Activated CD4-positive, alpha-beta T cell treated with anti-CD3 and anti-CD28 coated beads for 48 hours (primary cell): Measurements from ENCODE around the gene OR52E1.

Source experiments
- DNase-seq: peaks from one replicate; pipeline ENCODE4 v3.0.0-alpha.2; 2020

The OR52E1 gene

DNA sequence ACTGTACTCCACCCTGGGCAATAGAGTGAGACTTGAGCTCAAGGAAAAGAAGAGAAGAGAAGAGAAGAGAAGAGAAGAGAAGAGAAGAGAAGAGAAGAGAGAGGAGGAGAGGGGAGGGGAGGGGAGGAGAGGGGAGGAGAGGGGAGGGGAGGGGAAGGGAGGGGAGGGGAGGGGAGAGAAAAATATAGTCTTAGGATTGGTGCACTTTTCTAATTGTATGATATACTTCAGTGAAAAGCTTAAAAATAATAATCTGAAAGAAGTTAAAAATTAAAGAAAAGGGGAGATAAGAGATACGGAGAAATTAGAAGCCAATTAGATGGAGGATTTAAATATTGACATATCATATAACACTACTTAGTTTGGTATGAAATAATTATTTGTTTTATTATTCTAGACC is 49.5 kb downstream of the OR52E1 start:
- DNase-seq = no peak
